CD14-positive monocyte (primary cell): ENCODE data around the gene SYT2. TPM values are rescaled to one million over a fixed set of nuclear protein-coding genes. Genes with fewer than 3 reads are reported as not detected.

Experiments used
- DNase-seq, 3 donors: peaks; one replicate each; pipeline ENCODE4 v3.0.0-alpha.2; 2011 to 2022
- H2AFZ ChIP-seq: 2 replicates; pipeline ENCODE4 v1.6.0; 2012; ENCODE audit warnings: mild to moderate bottlenecking, low read depth, low read length, inconsistent platforms; ENCODE audit not compliant: insufficient read depth, poor library complexity, severe bottlenecking
- H3K27ac ChIP-seq, 2 donors: 1 replicate in 1 of 2; 2 replicates in 1 of 2; pipeline ENCODE4 v1.5.1; 2012 to 2013; ENCODE audit warnings: low read length in 2 of 2, control low read depth in 1 of 2, inconsistent platforms in 1 of 2, low read depth in 1 of 2, mild to moderate bottlenecking in 1 of 2
- H3K27me3 ChIP-seq, 2 donors: one replicate each; pipeline versions ENCODE4 v1.6.0 to v1.6.1; 2011 to 2013; ENCODE audit warnings: low read length in 2 of 2; ENCODE audit not compliant: control insufficient read depth in 2 of 2, insufficient read depth in 2 of 2
- H3K36me3 ChIP-seq, 2 donors: replicated peaks in 1 of 2; 1 replicate in 1 of 2; 2 replicates in 1 of 2; pipeline versions ENCODE4 v1.5.1 to v1.6.1; 2012 to 2013; ENCODE audit warnings: low read length in 2 of 2, control low read depth in 1 of 2, inconsistent platforms in 1 of 2, mild to moderate bottlenecking in 1 of 2; ENCODE audit not compliant: insufficient read depth in 2 of 2, control insufficient read depth in 1 of 2
- H3K4me1 ChIP-seq, 2 donors: 1 replicate in 1 of 2; 2 replicates in 1 of 2; pipeline versions ENCODE4 v1.5.1 to v1.6.1; 2012 to 2013; ENCODE audit warnings: low read length in 2 of 2, control low read depth in 1 of 2, inconsistent platforms in 1 of 2, mild to moderate bottlenecking in 1 of 2, moderate library complexity in 1 of 2; ENCODE audit not compliant: insufficient read depth in 2 of 2, control insufficient read depth in 1 of 2
- H3K4me2 ChIP-seq: replicated peaks from 2 replicates; pipeline ENCODE3; 2012; ENCODE audit warnings: low read length, moderate library complexity, mild to moderate bottlenecking; ENCODE audit not compliant: poor library complexity, severe bottlenecking; ENCODE audit errors: extremely low read depth
- H3K4me3 ChIP-seq, 3 experiments: fragments of 200-600 bp in 1 of 3; sonication (generic) in 1 of 3; replicated peaks in 1 of 3; 1 replicate in 2 of 3; 2 replicates in 1 of 3; pipeline ENCODE4 v1.5.1; 2011 to 2013; ENCODE audit warnings: low read length in 3 of 3, mild to moderate bottlenecking in 3 of 3, control low read depth in 2 of 3, low read depth in 2 of 3, inconsistent platforms in 1 of 3, moderate library complexity in 1 of 3
- H3K79me2 ChIP-seq: 2 replicates; pipeline ENCODE4 v1.6.0; 2012; ENCODE audit warnings: mild to moderate bottlenecking, control low read depth, inconsistent platforms, low read length, moderate library complexity; ENCODE audit not compliant: insufficient read depth
- H3K9ac ChIP-seq: 2 replicates; pipeline ENCODE4 v1.6.0; 2017; ENCODE audit warnings: low read length, mild to moderate bottlenecking; ENCODE audit not compliant: insufficient read depth, poor library complexity, severe bottlenecking
- H3K9me3 ChIP-seq, 2 donors: replicated peaks in 1 of 2; 1 replicate in 1 of 2; 2 replicates in 1 of 2; pipeline versions ENCODE4 v1.5.1 to v1.6.1; 2012 to 2013; ENCODE audit warnings: low read length in 2 of 2, control low read depth in 1 of 2; ENCODE audit not compliant: control insufficient read depth in 1 of 2, insufficient read depth in 1 of 2
- H4K20me1 ChIP-seq: 2 replicates; pipeline ENCODE4 v1.6.0; 2012; ENCODE audit warnings: mild to moderate bottlenecking, low read length, control low read depth, moderate library complexity; ENCODE audit not compliant: insufficient read depth
- H3K27ac Mint-ChIP-seq, 7 donors: one replicate each; pipeline ENCODE4 v1.8.0; 2020; ENCODE audit warnings: mild to moderate bottlenecking in 7 of 7, mixed read lengths in 7 of 7, moderate library complexity in 6 of 7, inconsistent platforms in 2 of 7
- H3K27me3 Mint-ChIP-seq, 3 donors: one replicate each; pipeline ENCODE4 v1.8.0; 2021 to 2022; ENCODE audit warnings: low read depth in 3 of 3, mild to moderate bottlenecking in 3 of 3, mixed read lengths in 3 of 3, moderate library complexity in 3 of 3, inconsistent platforms in 1 of 3
- H3K36me3 Mint-ChIP-seq, 2 donors: one replicate each; pipeline ENCODE4 v1.8.0; 2020; ENCODE audit warnings: mixed read lengths in 2 of 2, inconsistent platforms in 1 of 2, mild to moderate bottlenecking in 1 of 2
- H3K4me1 Mint-ChIP-seq: one replicate; pipeline ENCODE4 v1.8.0; 2020; ENCODE audit warnings: mild to moderate bottlenecking, mixed read lengths
- H3K4me3 Mint-ChIP-seq, 2 donors: one replicate each; pipeline ENCODE4 v1.8.0; 2020; ENCODE audit warnings: mild to moderate bottlenecking in 2 of 2, mixed read lengths in 2 of 2, moderate library complexity in 1 of 2
- H3K9me3 Mint-ChIP-seq, 7 donors: one replicate each; pipeline ENCODE4 v1.8.0; 2020 to 2022; ENCODE audit warnings: mixed read lengths in 7 of 7, mild to moderate bottlenecking in 6 of 7, moderate library complexity in 6 of 7, inconsistent platforms in 2 of 7
- WGBS: methylation state at CpG from one replicate; pipeline ENCODE4 v1.1.5; 2013; ENCODE audit warnings: missing lambda C conversion rate; ENCODE audit not compliant: insufficient coverage; 5-methylcytosine and 5-hydroxymethylcytosine counted together
- intact Hi-C, 2 donors: fragments of 100-400 bp; cut with micrococcal nuclease; formaldehyde crosslinking; loops; one replicate each; pipeline versions ENCODE4 v1.15.0 to v1.15.1; 2023
- polyA plus RNA-seq, 3 donors: library from polyadenylated mRNA; depleted of rRNA in 1 of 3; unstranded in 2 of 3; stranded (reverse) in 1 of 3; fragments of 300-500 nt in 2 of 3; fragments of >200 nt in 1 of 3; fragmentation: Illumina TruSeq in 2 of 3; gene quantifications; 1 replicate in 2 of 3; 2 replicates in 1 of 3; pipeline ENCODE4 v1.2.3, GENCODE V29; 2012 to 2021
- TF ChIP-seq, protein P1 (sequence below): fragments of 200-600 bp; IDR thresholded peaks from one replicate; pipeline ENCODE4 v1.8.0; 2022; ENCODE audit warnings: antibody characterized with exemption, mild to moderate bottlenecking

SYT2 gene
- polyA plus RNA-seq, 3 donors: not detected

DNA sequence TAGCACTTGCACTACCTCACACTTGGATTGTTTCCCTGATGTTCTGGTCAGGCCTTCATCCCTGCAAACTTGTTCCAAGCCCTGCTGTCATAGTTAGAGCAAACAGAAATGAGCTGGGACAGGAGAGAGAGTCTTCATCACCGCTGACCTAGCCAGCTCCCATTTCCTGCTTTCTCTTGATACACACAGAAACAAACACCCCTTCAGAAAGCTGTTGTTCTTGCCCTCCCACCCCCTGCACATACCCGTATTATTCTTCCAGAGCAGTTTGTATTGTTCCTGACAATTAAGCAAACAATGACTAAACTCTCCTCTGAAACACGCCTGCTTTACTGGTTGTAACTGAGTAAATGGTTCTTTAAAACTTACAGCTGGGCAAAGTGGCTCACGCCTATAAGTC is 2.9 kb upstream of the SYT2 start:
- peak overlapping the region in 1 of 2 donors; percentile 72 for H3K4me3 Mint-ChIP-seq
- H3K9ac ChIP-seq: no peak overlapping the region
- no peak overlapping the region for H3K27ac ChIP-seq
- no peak overlapping the region for H3K4me3 ChIP-seq
- peaks cover 69 to 93% of the 10 kb centered on the region in 2 donors for H3K27me3 ChIP-seq
- WGBS: 86% methylated on average over 2 of the region's 4 CpGs
- H3K36me3 Mint-ChIP-seq: no peaks in the 10 kb centered on the region
- no peak overlapping the region for H3K4me2 ChIP-seq
- no peak overlapping the region for H2AFZ ChIP-seq
- intact Hi-C loops: loop anchor here in 1 of 2 donors (10.0 kb wide), 1 partner anchor 248 kb away; no protein-coding TSS in a partner anchor
- H3K27ac Mint-ChIP-seq: no peak overlapping the region
- no peaks in the 10 kb centered on the region for H3K36me3 ChIP-seq
- H4K20me1 ChIP-seq: no peaks in the 10 kb centered on the region
- peaks cover 2% of the 10 kb centered on the region for H3K4me1 Mint-ChIP-seq
- H3K9me3 Mint-ChIP-seq: peaks cover 0 to 8% (median 0%) of the 10 kb centered on the region in 7 donors
- H3K9me3 ChIP-seq: peaks cover 0 to 22% of the 10 kb centered on the region in 2 donors
- DNase-seq: no peak
- TF ChIP-seq, protein P1, sequence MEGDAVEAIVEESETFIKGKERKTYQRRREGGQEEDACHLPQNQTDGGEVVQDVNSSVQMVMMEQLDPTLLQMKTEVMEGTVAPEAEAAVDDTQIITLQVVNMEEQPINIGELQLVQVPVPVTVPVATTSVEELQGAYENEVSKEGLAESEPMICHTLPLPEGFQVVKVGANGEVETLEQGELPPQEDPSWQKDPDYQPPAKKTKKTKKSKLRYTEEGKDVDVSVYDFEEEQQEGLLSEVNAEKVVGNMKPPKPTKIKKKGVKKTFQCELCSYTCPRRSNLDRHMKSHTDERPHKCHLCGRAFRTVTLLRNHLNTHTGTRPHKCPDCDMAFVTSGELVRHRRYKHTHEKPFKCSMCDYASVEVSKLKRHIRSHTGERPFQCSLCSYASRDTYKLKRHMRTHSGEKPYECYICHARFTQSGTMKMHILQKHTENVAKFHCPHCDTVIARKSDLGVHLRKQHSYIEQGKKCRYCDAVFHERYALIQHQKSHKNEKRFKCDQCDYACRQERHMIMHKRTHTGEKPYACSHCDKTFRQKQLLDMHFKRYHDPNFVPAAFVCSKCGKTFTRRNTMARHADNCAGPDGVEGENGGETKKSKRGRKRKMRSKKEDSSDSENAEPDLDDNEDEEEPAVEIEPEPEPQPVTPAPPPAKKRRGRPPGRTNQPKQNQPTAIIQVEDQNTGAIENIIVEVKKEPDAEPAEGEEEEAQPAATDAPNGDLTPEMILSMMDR: no peak
- no peaks in the 10 kb centered on the region for H3K79me2 ChIP-seq
- no peaks in the 10 kb centered on the region for H3K4me1 ChIP-seq
- H3K27me3 Mint-ChIP-seq: peaks cover 86 to 95% (median 87%) of the 10 kb centered on the region in 3 donors

DNA sequence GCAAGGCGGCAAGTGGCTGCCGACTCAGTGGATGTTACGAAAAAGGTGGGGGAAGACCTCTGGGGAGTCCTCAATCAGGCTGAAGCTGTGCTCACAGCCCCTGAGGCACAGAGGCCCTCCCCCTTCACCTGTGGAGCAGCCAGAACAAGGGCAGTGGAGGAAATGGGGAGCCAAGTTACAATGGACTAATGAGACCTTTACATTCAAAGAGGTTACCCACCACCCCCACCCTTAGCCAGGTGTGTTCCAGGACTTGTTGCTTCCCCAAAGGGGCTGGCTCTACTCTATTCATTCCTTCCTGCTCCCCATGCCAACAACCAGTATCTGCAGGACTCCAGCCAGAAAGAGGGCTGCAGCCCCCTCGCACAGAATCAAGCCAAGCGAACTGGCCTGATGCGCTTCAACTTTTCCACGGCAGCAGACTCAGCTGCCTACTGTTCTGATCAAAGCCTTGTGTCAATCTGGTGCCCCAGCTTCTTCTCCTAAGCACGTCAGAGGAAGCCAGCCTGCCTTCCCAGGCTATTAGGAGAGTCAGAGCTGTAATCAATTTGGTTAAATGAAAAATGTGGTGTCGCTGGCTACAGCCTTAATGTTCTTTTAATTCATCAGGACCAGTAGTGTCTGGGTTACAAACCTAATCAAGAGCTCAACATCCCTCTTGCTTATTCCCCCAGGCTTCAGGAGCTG is 1.8 kb upstream of the SYT2 start:
- Histone ChIP-seq H3K4me3 (no peak overlapping the region), H3K79me2 (no peaks in the 10 kb centered on the region), H3K27me3 (peaks cover 74 to 95% of the 10 kb centered on the region in 2 donors), H4K20me1 (no peaks in the 10 kb centered on the region), H3K9me3 (peaks cover 0 to 23% of the 10 kb centered on the region in 2 donors), H3K4me2 (no peak overlapping the region), H3K4me1 (no peaks in the 10 kb centered on the region), H3K9ac (no peak overlapping the region), H3K36me3 (no peaks in the 10 kb centered on the region), H3K27ac (no peak overlapping the region), H2AFZ (no peak overlapping the region)
- intact Hi-C loops: loop anchor here in 1 of 2 donors (10.0 kb wide), 1 partner anchor 247 kb away; no protein-coding TSS in a partner anchor
- no peak for DNase-seq
- Mint-ChIP-seq H3K27me3 (peaks cover 88 to 95% (median 88%) of the 10 kb centered on the region in 3 donors), H3K9me3 (peaks cover 0 to 9% (median 0%) of the 10 kb centered on the region in 7 donors), H3K4me1 (peaks cover 2% of the 10 kb centered on the region), H3K27ac (no peak overlapping the region), H3K36me3 (no peaks in the 10 kb centered on the region), H3K4me3 (peak overlapping the region in 1 of 2 donors; percentile 72)
- TF ChIP-seq, protein P1: no peak
- WGBS: 72% methylated on average over 6 of the region's 9 CpGs
